GM21381 (cell line): Measurements from ENCODE around the gene ADAM11.

ENCODE experiments used
- ATAC-seq: cut with Tn5 transposase; IDR thresholded peaks from one replicate; pipeline ENCODE4 v1.9.1; 2021; ENCODE audit warnings: mild to moderate bottlenecking, moderate library complexity; ENCODE audit not compliant: unreplicated experiment

The ADAM11 gene

DNA sequence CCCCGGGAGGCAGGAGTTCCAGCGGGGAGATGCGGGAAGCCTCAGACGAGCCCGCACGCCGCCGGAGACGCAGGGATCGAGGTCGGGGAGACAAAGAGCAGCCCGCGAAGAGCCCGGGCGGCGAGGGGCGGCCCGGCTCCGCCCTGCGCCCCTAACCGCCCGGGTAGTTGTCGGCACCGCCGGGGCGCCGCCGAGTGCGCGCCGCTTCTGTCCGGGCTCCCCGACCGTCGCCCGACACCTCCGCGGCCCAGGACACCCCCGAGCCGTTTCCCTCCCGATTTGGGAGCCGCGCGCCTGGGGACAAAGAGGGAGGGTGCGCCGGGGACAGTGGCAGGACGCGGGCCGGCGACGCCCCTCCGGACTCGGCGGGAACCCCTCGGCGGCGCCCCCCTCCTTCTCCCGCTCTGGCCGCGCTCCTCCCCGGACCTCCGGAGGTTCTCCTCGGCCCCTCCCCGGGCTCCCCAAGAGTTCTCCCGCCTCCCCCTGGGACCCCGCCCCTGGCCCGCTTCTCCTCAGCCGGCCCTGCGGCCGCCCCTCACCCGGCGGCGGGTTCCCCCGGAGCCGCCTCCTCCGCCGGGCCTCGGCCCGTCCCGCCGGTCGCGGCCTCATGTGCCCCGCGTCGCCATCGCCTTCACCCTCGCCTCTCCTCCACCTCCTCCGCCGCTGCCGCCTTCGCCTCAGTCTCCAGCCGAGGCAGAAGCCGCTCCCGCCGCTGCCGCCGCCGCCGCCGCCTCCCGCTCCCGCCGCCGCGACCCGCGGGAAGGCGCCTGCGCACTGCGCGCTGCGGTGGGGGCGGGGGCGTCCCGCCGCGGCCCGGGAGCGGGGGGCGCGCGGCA lies 71.0 kb downstream of the ADAM11 start, which contains the start of gene GJC1:
Gene GJC1, minus strand, starts transcription at position 765 of the 836 bp plus-strand sequence. CDS start 24,470 bp downstream, outside the sequence.
- ATAC-seq: no peak

DNA sequence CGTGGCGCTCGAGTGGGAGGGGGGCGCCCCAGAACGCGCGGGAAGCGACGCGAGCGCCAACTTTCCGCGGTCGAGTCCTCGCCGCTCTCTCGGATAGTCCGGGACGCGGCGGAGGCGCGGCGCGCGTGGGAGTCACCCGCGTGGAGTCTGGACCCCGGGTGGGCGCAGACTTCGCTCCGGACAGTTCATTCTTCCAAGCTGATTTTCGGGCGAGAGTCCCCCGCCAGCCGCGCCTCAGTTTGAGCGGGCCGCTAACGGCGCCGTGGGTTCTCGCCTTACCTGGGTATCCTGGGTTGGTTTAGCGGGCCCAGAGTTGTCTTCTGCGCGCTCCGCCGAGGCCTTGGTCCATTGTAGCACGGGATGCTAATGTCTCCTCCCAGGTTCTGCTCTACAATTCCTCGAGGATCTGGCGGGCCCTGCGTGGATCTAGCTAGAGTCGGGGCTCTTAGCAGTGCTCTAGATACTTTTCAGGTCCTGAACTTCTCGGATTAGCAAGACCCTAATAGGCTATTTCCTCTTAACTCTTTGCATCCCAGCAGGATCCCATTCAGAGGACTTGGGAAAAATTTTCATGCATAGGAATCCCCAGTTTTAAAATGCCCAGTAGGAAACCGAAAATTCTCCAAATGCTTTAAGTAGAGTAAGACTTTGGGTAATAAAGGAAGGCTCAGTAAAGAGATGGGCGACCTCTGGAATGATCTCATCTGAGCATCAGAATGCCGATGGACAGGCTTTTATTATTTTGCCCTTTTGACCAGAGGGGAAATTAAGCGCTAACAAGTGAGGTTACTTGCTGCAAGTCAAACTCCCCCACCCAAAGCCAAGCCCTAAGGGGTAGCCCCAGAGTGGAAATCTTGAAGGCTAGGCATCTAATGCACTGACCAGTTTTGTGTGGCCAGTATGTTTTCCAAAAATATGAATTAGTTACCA lies 71.8 kb downstream of the ADAM11 start:
- no peak for ATAC-seq

DNA sequence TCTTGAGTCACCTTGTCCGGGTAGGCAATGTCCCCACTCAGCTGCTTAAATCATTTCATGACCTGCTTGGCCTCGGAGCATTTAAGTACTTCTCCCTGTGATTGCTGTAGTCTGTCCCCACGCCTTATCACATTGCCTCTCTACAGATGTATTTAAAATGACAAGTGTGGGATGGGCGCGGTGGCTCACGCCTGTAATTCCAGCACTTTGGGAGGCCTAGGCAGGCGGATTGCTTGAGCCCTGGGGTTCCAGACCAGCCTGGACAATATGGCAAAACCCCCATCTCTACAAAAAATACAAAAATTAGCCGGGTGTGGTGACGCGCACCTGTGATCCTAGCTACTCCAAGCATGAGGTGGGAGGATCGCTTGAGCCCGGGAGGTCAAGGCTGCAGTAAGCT lies 72.6 kb downstream of the ADAM11 start:
- ATAC-seq: no peak
